Measurements from ENCODE around the gene CCT8. TPM values are rescaled to one million over a fixed set of nuclear protein-coding genes. Genes with fewer than 3 reads are reported as not detected.

The CCT8 gene
- polyA plus RNA-seq, 1 donor from 2014 or later: 249 TPM

DNA sequence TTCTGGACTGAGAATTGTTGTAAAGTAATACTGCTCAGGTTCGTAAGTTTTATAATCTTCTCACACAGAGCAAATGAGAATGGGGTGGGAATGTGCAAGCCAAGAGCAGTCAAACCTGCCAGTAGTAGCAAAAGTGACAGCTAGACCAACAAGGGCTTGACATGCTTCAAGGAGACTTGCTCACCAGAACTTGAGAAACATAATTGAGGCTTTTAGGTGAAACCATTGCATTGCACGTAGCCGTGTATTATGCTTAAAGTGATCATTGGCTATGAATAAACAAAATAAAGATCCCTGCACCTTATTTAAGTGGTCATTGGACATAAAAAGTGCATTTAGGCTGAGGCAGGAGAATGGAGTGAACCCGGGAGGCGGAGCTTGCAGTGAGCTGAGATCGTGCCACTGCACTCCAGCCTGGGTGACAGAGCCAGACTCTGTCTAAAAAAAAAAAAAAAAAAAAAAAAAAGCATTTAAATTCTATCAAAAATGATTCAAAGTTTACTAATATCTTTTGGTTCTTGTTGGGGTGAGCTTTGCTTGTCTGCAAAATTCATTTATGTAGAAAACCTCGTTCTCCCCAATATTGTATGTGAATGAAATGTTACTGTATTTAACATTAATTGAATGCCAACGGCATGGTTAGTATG is 11.8 kb upstream of the CCT8 start:
- Histone ChIP-seq H3K36me3 (ENCODE audit: insufficient read depth, low read length) (no peaks in the 10 kb centered on the region), H3K9ac (ENCODE audit: low read length) (no peak overlapping the region), H2AFZ (ENCODE audit: low read depth, low read length) (no peak overlapping the region), H3K4me2 (ENCODE audit: low read length) (no peak overlapping the region), H3K9me2 (ENCODE audit: insufficient read depth, low read length) (no peaks in the 10 kb centered on the region), H3K27me3 (ENCODE audit: insufficient read depth, low read depth, low read length) (no peaks in the 10 kb centered on the region), H4K20me1 (ENCODE audit: insufficient read depth) (no peaks in the 10 kb centered on the region), H3K4me3 (ENCODE audit: low read length) (no peak overlapping the region), H3K9me3 (ENCODE audit: low read length) (no peaks in the 10 kb centered on the region), H3F3A (ENCODE audit: insufficient read depth, low read length, poor library complexity, severe bottlenecking) (no peaks in the 10 kb centered on the region), H3K79me2 (replicated peaks; ENCODE audit: insufficient read depth, low read length) (no peaks in the 10 kb centered on the region), H3K27ac (ENCODE audit: low read length) (no peak overlapping the region)
- TF ChIP-seq POLR2AphosphoS5 (IDR thresholded peaks at IDR 0.05): no peak
- no peak for TF ChIP-seq TAF1 (IDR thresholded peaks at IDR 0.05; ENCODE audit: low read depth)
- no peak for TF ChIP-seq SMC3 (conservative IDR thresholded peaks at IDR 0.05; ENCODE audit: poor library complexity)
- TF ChIP-seq EP300 (conservative IDR thresholded peaks at IDR 0.05; ENCODE audit: poor library complexity, severe bottlenecking): no peak
- TF ChIP-seq REST (IDR thresholded peaks at IDR 0.05; ENCODE audit: borderline replicate concordance): no peak
- no peak for TF ChIP-seq RAD21 (conservative IDR thresholded peaks at IDR 0.05)
- TF ChIP-seq EZH2 (IDR thresholded peaks at IDR 0.05; ENCODE audit: borderline replicate concordance, insufficient read depth, low read length, poor library complexity, severe bottlenecking): no peak
- no peak for TF ChIP-seq CTCF (IDR thresholded peaks at IDR 0.05; ENCODE audit: poor library complexity, severe bottlenecking)
- no peak for TF ChIP-seq MXI1 (conservative IDR thresholded peaks at IDR 0.05; ENCODE audit: poor library complexity, severe bottlenecking)

GRCh38 chr21:29084372-29084771 is 10.9 kb upstream of the CCT8 start:
- H2AFZ ChIP-seq (ENCODE audit: low read depth, low read length): no peak overlapping the region
- H3K4me3 ChIP-seq (ENCODE audit: low read length): no peak overlapping the region
- no peaks in the 10 kb centered on the region for H3K9me3 ChIP-seq (ENCODE audit: low read length)
- H3K4me2 ChIP-seq (ENCODE audit: low read length): no peak overlapping the region
- no peak overlapping the region for H3K9ac ChIP-seq (ENCODE audit: low read length)
- no peaks in the 10 kb centered on the region for H3K79me2 ChIP-seq (replicated peaks; ENCODE audit: insufficient read depth, low read length)
- no peak overlapping the region for H3K27ac ChIP-seq (ENCODE audit: low read length)
- no peaks in the 10 kb centered on the region for H3K9me2 ChIP-seq (ENCODE audit: insufficient read depth, low read length)
- TF ChIP-seq CTCF (IDR thresholded peaks at IDR 0.05; ENCODE audit: poor library complexity, severe bottlenecking) (no peak), REST (IDR thresholded peaks at IDR 0.05; ENCODE audit: borderline replicate concordance) (no peak), MXI1 (conservative IDR thresholded peaks at IDR 0.05; ENCODE audit: poor library complexity, severe bottlenecking) (no peak), EP300 (conservative IDR thresholded peaks at IDR 0.05; ENCODE audit: poor library complexity, severe bottlenecking) (no peak), RAD21 (conservative IDR thresholded peaks at IDR 0.05) (no peak), POLR2AphosphoS5 (IDR thresholded peaks at IDR 0.05) (no peak), TAF1 (IDR thresholded peaks at IDR 0.05; ENCODE audit: low read depth) (no peak)
- no peaks in the 10 kb centered on the region for H3F3A ChIP-seq (ENCODE audit: insufficient read depth, low read length, poor library complexity, severe bottlenecking)
- no peaks in the 10 kb centered on the region for H3K27me3 ChIP-seq (ENCODE audit: insufficient read depth, low read depth, low read length)
- no peaks in the 10 kb centered on the region for H4K20me1 ChIP-seq (ENCODE audit: insufficient read depth)
- no peaks in the 10 kb centered on the region for H3K36me3 ChIP-seq (ENCODE audit: insufficient read depth, low read length)

All from neural cell (in vitro differentiated cells).